Stimulated activated CD4-positive, alpha-beta T cell treated with anti-CD3 and anti-CD28 coated beads, Interleukin-1b, Interleukin-23, amount 100 ng/mL, for 24 hours (primary cell): ENCODE results near the gene FUT7.

Source experiments
- DNase-seq, 4 experiments: peaks; one replicate each; pipeline ENCODE4 v3.0.0-alpha.2; 2020; ENCODE audit warnings: low read depth in 4 of 4, low spot score in 1 of 4

FUT7 gene

DNA sequence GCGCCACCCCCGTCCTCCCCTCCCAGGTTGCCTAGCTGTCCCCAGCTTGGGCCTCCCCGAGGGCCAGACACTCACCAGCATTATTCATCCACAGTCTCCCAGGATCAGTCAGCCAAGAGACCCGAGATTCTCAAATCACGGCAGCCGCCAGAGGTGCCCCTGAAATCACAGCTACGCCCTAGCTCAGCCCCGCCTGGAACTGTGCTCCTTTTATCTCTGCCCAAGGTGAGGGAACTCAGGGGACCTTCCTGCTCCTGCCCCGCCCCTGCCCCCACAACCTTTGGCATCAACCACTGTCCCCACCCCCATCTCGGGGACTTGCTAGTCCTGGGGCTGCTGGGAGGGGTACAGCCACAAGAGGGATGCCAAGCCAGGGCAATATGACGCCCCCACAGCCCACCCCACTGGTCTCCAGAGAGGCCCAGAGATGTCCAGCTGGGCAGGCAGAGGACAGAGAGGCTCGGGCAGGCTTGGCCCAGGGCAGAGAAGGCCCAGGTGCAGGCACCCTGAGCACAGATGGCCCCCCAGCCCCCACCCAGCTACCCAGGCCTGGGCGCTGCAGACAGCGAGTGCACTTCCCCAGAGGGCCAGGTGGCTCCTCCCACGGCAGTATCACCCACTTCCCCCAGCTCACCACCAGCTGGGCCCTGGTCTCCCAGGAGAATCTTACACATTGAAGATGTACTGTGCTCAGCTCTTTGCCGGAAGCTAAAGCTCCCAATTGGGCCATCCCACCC is at the start of gene FUT7:
Gene FUT7, minus strand, starts transcription at position 185 of the 737 bp plus-strand sequence. Its CDS starts 97 bp downstream, at position 88.
- no peak for DNase-seq

DNA sequence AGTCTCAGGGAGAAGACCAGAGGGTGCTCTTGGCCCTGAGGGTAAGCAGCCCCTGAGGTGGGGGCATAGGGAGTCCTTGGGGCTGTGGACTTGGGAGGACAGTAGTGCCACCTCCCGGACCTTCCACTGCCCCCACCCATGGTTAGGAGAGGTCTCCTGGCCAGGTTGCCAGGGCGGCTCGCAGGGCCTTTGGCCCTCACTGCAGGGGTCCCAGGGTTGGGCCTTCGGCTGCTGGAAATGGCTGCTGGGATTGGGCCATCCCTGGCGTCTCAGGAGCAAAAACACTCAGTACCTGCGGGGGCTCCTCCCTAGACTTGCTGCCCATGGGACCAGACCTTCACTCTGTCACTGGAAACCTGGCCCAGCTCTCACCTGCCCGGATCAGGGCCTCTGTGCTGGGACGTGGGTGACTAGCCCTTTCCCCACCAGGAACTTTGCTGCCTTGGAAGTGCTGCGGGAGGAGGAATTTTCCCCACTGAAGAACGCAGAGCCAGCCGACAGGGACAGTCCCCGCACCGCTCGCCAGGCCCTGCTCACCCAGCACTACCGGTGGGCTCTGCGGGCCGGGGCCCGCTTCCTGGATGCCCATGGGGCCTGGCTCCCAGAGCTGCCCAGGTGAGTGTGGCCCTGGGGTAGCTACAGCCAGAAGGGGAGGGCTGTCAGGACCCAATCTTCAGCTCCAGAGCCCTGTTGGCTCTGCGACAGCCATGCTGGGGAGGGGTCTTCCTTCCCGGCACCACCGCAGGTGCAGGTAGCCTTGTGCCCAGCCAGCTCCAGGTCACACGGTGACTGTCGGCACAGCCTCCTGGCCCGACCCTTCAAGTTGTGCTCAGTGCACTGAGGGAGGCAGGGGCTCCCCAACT is 48.6 kb upstream of the FUT7 start:
- DNase-seq = no peak

GRCh38 chr9:137079401-137079787 is 47.5 kb upstream of the FUT7 start:
- DNase-seq = no peak

- no peak for DNase-seq
These were observed 47.0 kb upstream of the FUT7 start for GRCh38 chr9:137078701-137079400.

DNA sequence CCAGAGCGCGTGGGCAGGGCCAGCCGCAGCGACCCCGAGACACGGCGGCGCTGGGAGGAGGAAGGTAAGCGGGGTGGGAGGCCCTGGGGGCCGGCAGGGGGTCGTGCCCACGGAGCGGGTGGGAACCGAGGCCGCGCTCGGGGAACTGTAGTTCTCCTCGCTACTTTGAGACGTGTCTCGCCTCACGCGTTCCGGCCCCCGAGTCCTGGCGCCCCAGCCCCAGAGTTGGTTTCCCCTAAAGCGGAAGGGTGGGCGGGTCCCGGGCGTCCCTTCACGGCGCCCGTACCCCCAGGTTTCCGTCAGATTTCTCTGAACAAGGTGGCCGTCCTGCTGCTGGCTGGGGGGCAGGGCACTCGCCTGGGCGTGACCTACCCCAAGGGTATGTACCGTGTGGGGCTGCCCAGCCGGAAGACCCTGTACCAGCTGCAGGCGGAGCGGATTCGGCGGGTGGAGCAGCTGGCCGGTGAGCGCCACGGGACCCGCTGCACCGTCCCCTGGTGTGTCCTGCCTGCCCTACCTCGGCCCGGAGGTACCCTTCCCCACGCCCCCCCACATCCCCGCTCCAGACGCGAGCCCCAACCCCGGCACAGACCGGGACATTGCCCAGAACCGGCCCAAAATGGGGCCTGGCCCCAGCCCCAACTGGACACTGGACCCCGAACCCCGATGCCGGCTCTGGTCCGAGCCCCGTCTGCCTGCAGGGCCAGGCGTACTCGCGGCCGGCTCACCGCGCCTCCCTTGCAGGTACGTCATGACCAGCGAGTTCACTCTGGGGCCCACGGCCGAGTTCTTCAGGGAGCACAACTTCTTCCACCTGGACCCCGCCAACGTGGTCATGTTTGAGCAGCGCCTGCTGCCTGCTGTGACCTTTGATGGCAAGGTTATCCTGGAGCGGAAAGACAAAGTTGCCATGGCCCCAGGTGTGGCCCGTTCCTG is 46.1 kb upstream of the FUT7 start:
- DNase-seq = no peak

- DNase-seq = peak in 1 of 4 experiments; percentile 41
These were observed 45.3 kb upstream of the FUT7 start, which contains the start of gene UAP1L1 for GRCh38 chr9:137077010-137077747. UAP1L1 (plus strand) TSS chr9:137077517; CDS start chr9:137077533, 16 bp downstream.

DNA sequence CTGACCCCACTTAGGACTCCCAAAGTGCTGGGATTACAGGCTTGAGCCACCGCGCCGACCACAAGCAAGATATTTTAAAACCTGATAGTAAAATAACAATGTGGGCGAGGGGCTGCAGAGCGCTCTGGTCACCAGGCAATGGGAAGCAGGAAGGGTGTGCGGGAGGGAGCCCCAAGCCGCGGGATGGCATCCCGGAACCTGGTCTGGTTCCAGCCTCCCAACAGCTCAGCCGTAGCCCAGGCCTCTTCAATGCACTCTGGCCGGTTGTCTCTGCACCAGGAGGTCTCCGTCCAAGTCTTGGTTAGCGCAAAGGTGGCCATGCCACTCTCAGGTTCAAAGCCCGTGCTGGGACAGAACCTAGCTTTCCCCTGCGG is 44.7 kb upstream of the FUT7 start:
- DNase-seq = no peak

- no peak for DNase-seq
These were observed 43.4 kb upstream of the FUT7 start for GRCh38 chr9:137075275-137075775.

- no peak for DNase-seq
These were observed 42.9 kb upstream of the FUT7 start for GRCh38 chr9:137074657-137075274.

DNA sequence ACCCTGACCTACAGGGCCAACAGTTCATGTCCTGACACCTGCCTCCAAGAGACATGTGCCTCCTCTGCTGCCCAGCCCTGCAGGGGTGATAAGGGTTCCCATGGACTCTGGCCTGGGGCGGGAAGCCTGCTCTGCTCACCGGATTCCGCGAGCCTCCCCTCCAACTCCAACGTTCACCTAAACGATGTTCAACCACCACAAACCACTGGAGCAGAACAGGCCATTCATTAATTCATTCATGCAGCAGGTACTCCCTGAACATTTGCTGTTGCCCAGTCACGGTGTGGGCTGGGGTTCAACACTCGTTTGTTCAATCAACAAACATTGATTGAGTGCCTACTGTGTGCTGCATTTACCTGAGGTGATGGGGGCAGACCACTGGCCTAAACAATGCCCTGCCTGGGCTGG is 42.1 kb upstream of the FUT7 start:
- DNase-seq = no peak

DNA sequence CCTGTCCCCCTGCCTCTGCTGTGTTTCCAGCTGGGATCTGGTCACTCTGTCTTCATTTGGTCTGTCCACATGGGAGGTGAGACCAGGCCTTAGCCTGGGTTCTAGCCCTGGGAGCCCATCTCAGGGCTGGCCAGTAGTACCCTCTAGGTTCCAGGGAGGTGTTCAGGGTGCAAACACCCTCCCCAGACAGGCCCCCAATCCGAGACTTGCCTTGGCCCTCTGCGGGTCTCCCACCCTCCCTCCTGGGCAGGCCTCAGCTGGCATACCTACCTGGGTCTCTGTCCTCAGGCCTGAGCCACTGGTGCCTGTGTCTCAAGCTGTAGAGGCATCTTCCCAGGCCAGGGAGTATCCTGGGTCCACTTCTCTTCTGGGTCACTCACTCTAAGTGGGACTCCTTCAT is 39.4 kb upstream of the FUT7 start:
- no peak for DNase-seq

DNA sequence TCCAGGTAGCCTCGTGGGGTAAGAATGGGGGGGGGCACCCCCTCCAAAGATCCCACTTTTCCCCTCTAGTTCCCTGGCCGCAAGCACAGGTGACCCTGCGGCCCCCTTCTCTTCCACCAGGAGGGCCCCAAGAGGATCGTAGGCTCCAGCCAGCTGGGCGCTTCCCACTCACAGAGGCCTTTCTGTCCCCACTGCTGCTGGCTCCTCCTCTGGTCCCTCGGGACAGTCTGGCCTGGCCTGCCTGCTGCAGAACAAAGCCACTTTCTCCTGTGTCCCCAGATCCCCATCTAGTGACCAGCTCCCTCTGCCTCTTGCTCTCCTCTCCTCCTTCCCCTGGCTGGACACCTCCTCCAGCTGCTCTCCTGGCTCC is 39.0 kb upstream of the FUT7 start:
- no peak for DNase-seq

- DNase-seq = peak in 3 of 4 experiments; percentile 55 to 82 (median 73)
These were observed 38.5 kb upstream of the FUT7 start, which contains the start of gene SAPCD2 for GRCh38 chr9:137070201-137070905. SAPCD2 (minus strand) TSS chr9:137070557; CDS start chr9:137070460, 97 bp downstream.

DNA sequence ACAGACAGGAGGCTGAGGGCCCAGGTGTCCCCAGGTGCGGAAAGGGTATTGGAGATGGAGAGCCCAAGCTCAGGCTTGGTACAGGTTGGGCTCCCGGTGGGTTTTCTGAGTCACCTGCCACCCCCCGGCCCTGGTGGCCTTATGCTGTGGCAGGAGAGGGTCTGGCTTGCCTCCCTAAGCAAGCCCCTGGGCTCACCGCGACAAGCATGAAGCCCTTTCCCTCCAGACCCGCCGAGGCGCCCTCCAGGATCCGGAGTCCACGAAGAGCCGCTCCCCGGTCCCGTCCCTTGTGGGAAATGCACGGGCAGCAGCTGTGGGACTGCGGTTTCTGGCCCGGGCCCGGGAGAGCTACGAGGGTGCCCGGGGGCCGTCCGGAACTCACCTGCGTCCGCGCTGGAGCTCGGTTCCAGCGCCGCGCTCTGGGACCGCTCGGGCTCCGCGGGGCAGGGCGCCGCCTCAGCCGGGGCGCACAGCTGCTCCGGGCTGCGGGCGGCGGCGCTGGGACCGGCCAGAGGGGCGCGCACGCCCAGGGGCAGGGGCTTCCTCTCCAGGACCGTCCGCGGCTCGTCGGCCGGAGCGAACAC is 37.7 kb upstream of the FUT7 start:
- no peak for DNase-seq

DNA sequence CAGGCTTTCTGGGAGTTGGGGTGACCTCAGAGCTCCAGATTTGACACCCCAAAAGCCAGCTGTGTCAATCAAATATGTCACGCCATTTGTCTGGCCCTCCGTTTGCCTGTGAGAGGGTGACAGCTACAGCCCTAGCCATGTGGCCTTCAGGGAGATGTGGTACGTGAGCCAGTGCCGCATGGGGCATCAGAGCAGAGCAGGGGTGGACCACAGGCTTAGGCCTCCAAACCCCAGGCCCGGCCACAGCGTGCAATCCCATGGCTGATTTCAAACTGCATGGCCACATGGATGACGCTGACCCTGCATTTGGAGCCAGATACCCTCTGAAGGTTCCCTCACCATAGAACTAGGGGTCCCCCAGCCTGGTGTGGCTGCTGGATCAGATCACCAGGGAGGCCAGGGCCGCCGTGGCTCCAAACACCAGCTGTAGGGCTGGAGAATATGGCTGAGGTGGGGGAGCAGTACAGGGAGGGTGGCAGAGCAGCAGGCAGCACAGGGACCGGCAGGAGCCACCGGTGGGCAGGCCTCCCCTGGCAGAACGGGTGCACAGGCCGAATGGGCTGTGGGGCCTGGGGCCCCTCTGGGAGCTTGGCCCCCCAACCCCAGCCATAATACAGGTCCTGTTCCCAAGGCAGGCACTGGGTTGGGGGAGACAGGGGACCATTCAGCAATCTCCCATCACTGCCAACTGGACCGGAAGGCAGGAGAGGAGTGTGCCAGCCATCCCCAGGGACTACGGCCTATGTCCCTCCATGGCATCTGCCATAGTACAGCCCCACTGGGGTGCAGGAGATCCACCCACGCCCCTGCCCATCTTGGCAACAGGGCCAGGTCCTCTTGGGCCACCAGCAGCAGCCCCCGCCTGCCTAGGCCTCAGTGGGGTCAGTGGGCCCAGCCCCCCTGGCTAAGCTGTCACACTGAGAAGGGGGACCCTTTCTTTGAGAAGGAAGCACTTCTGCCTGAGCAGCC is 36.9 kb upstream of the FUT7 start:
- no peak for DNase-seq

DNA sequence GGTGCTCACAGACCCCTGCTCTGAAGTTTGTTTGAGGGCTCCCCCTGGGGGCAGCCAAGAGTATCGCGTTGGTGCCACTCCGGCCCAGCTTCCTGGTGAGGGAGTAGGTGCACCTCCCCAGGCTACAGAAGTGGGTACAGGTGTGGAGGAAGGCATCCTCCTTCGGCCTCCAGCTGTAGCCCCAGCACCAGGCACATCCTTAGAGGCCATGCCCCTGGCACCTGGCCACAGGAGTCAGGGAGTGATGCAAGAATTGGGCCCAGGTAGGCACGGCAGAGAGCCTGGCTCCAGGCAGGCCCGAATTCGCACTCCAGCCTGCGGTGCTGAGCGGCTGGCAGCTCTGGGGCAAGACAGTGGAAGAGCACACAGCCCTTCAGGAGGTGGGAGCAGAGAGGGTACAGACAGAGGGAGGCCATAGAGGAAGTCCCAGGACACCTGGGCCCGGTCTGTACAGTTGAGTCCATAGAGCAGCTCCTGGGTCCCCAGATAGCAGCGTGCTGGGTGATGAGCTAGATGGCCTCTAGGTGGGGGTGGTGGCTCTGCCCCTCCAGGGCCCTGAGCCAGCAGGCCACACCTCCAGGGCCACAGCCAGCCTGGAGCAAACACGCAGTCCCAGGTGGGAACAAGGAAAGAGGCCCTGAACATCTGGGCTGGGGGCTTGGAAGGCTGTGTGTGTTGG is 36.1 kb upstream of the FUT7 start:
- peak; percentile 67 to 79 (median 72) for DNase-seq
